SK-N-SH (cell line): ENCODE data around the gene NOL4L.

Experiments
- EP300 ChIP-seq, 2 experiments: IDR thresholded peaks; 2 replicates each; pipeline versions ENCODE4 v1.4.0 to v1.6.1; 2012; ENCODE audit warnings: borderline replicate concordance in 1 of 2, low read depth in 1 of 2, low read length in 1 of 2
- EZH2phosphoT487 ChIP-seq: fragments of 200-600 bp; sonication (generic); IDR thresholded peaks from 2 replicates; pipeline ENCODE4 v1.6.1; 2017; ENCODE audit warnings: low read depth, mixed run types, mild to moderate bottlenecking, antibody characterized with exemption, moderate library complexity, borderline replicate concordance
- FOXJ3 ChIP-seq: sonication (generic); formaldehyde crosslinking; IDR thresholded peaks from 2 replicates; pipeline ENCODE4 v1.5.1; 2020; ENCODE audit warnings: mild to moderate bottlenecking, missing genetic modification reagents
- MAX ChIP-seq: IDR thresholded peaks from 2 replicates; pipeline ENCODE4 v1.4.0; 2012; ENCODE audit warnings: low read depth
- NFIC ChIP-seq: IDR thresholded peaks from 2 replicates; pipeline ENCODE4 v1.4.0; 2012; ENCODE audit warnings: borderline replicate concordance
- NRF1 ChIP-seq: IDR thresholded peaks from 2 replicates; pipeline ENCODE4 v1.6.1; 2012; ENCODE audit warnings: low read depth, mild to moderate bottlenecking, low read length
- POLR2AphosphoS5 ChIP-seq: IDR thresholded peaks from 2 replicates; pipeline ENCODE4 v1.6.1; 2012; ENCODE audit warnings: low read depth, low read length
- RCOR1 ChIP-seq: fragments of 150-350 bp; IDR thresholded peaks from 2 replicates; pipeline ENCODE4 v1.6.1; 2017; ENCODE audit warnings: antibody characterized with exemption, low read length
- REST ChIP-seq: IDR thresholded peaks from 2 replicates; pipeline ENCODE4 v1.6.1; 2012; ENCODE audit warnings: mild to moderate bottlenecking, low read depth, low read length, moderate library complexity
- RXRA ChIP-seq: IDR thresholded peaks from 2 replicates; pipeline ENCODE4 v1.4.0; 2012; ENCODE audit warnings: low read depth, mild to moderate bottlenecking, borderline replicate concordance
- SMC3 ChIP-seq: IDR thresholded peaks from 2 replicates; pipeline ENCODE4 v1.6.1; 2012; ENCODE audit warnings: low read depth, low read length, improper control_type of control experiment
- USF1 ChIP-seq: IDR thresholded peaks from 2 replicates; pipeline ENCODE4 v1.4.0; 2012; ENCODE audit warnings: low read depth, borderline replicate concordance
- TF ChIP-seq, protein P1 (sequence below): fragments of 200-600 bp; sonication (generic); IDR thresholded peaks from 2 replicates; pipeline ENCODE4 v1.6.1; 2017; ENCODE audit warnings: antibody characterized with exemption, mild to moderate bottlenecking, moderate library complexity

DNA sequence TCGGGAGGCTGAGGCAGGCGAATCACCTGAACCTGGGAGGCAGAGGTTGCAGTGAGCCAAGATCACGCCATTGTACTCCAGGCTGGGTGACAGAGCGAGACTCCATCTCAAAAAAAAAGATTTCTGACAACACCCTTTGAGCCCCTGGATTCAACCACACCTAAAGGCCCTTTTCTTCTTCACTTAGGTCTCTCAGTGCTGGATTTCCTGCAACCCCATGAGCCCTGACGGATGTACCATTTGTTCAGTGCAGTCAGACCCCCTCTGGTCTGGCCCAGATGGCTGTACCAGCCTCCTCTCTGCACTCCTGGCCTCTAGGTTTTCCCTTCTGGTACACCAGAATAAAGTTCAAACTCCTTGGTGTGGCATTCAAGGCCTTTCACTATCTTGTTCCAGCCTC is 9.1 kb upstream of the NOL4L start:
- TF ChIP-seq, protein P1, sequence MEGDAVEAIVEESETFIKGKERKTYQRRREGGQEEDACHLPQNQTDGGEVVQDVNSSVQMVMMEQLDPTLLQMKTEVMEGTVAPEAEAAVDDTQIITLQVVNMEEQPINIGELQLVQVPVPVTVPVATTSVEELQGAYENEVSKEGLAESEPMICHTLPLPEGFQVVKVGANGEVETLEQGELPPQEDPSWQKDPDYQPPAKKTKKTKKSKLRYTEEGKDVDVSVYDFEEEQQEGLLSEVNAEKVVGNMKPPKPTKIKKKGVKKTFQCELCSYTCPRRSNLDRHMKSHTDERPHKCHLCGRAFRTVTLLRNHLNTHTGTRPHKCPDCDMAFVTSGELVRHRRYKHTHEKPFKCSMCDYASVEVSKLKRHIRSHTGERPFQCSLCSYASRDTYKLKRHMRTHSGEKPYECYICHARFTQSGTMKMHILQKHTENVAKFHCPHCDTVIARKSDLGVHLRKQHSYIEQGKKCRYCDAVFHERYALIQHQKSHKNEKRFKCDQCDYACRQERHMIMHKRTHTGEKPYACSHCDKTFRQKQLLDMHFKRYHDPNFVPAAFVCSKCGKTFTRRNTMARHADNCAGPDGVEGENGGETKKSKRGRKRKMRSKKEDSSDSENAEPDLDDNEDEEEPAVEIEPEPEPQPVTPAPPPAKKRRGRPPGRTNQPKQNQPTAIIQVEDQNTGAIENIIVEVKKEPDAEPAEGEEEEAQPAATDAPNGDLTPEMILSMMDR, result no peak
- no peak for TF ChIP-seq NFIC
- TF ChIP-seq REST, result no peak
- no peak for TF ChIP-seq FOXJ3
- no peak for TF ChIP-seq SMC3
- TF ChIP-seq NRF1, result no peak
- TF ChIP-seq MAX, result no peak
- no peak for TF ChIP-seq USF1
- TF ChIP-seq EP300 (IDR thresholded peaks at IDR 0.05; ENCODE audit: borderline replicate concordance in 1 of 2, low read depth in 1 of 2, low read length in 1 of 2), result no peak
- TF ChIP-seq RXRA, result no peak
- TF ChIP-seq POLR2AphosphoS5, result no peak
- no peak for TF ChIP-seq EZH2phosphoT487
- no peak for TF ChIP-seq RCOR1
